ENCODE measurements around the gene TNFAIP8L3. TPM values are rescaled to one million over a fixed set of nuclear protein-coding genes. Genes with fewer than 3 reads are reported as not detected.

TNFAIP8L3 gene
- polyA plus RNA-seq, 3 donors: 0.72 to 17.5 (median 3.5) TPM

DNA sequence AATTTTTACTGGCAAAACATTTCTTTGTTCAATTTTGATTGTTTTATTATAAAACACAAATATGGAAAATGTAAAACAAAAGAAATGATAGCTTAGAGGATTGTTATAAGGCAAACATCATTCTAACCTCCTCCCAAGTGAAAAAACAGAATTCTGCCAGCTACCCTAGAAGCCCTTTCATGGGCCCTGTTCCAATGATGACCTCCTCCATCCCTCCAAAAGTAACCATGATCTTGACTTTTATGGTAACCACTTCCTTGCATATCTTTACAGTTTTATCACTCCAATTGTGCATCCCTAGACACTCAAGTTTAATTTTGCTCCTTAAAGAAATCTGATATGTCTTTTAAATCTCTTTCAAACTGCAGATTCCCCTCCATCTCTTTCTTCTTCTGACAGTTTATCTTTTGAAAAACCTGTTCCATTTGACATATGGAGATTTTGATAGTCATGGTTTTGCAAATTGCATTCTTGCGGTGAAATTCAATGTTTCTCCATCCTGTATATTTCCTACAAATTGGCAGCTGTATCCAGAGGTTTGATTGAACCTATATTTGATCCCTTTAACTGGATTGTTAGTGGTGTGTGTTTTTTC lies 27.0 kb upstream of the TNFAIP8L3 start:
- no peak overlapping the region for H3K27ac ChIP-seq (ENCODE audit: low read depth, low read length)

DNA sequence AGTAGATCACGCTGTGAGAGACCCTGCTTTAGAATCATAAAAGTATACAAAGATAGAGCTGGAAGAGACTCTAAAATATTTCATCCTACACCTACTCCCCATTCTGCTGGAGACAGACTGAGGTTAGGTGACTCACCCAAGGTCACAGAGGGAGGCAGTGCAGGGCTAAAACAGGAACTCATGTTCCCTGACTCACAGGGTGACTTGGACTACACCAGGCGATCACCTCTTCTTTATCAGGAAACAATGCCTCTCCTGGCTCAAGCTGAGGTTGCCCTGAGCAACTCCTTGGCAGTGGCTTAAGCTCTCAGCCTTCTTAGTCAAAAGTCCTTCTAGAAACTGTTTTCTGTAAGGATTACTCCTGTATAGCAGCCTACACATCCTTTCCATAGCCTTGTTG lies 26.4 kb upstream of the TNFAIP8L3 start:
- 51 to 67% (median 61%) methylated on average over 2 of the region's 2 CpGs for WGBS, 3 donors
- no peak overlapping the region for H3K27ac ChIP-seq (ENCODE audit: low read depth, low read length)

More for the DNA sequence above, 27.0 kb upstream of the TNFAIP8L3 start:
- WGBS, 3 donors: 97 to 99% (median 98%) methylated on average over 1 of the region's 1 CpG

DNA sequence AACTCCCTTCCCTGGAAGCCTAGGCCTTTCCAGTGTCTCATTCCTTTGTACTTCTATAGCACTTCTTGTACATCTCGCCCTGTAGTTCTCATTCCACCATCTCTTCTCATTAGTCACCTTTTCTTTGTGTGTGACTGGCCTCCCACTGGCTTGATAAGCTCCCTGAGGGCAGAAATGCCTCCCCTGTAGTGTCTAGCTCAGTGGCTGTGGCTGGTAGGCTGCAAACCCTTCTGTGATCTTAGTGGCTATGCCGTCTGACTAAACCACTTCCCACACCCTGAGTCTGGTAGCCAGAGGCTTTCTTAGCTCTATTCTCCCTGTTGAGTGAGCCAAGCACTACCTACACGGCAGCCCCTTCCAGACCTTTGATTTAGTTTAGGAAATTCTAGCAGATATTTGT lies 24.4 kb upstream of the TNFAIP8L3 start:
- H3K27ac ChIP-seq (ENCODE audit: low read depth, low read length): no peak overlapping the region
- 54 to 69% (median 59%) methylated on average over 3 of the region's 3 CpGs for WGBS, 3 donors

DNA sequence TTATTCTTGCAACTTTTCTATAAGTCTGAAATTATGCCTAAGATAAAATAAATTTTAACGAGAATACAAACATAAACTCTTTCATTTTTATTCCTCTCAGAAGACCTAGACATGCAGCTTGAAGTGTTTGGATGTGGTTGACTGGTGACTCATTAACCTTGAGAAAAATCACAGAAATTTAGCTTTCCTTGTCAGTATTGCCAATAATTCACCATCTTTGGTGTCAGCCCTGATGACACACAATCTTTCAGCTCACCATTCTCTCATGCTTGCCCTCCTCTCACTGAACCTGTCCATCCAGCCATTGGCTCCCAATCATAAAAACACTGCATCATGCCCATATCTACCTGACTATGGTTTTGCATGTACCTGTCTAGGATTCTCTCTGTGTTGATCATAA lies 22.6 kb upstream of the TNFAIP8L3 start:
- WGBS, 3 donors: 84 to 97% (median 96%) methylated on average over 1 of the region's 1 CpG
- H3K27ac ChIP-seq (ENCODE audit: low read depth, low read length): no peak overlapping the region

DNA sequence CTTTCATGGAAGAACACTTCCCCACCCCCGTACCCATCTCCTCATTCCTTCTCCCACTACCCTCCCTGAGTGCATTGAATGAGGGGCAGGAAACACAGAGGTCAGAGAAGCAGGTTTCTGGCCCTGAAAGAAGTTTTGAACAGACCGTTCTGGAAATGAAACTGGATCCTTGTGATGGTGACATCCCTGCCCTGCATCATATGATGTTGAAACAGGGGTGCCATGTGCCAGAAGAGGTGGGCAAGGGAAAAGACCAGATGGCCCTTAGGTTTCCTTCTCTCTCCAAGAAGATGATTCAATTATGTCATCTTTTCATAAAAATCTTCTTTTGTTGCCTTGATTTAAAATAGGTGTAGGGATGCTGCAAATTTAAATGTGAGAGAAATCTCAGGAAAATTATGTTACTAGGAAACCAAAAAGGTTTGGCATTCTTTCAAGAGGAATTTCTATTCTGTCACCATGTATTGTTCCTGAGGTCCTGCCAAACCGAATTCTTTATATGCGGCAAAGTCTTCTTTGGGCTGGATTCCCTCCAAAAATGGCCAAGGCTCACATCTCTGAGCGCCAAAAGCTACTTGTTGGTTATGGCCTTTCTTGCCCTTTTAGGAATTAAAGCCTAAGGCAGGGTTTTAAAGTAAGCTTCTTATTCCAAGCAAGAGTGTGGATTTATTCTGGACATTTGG lies 19.9 kb upstream of the TNFAIP8L3 start:
- WGBS, 3 donors: 51 to 78% (median 59%) methylated on average over 5 of the region's 5 CpGs

DNA sequence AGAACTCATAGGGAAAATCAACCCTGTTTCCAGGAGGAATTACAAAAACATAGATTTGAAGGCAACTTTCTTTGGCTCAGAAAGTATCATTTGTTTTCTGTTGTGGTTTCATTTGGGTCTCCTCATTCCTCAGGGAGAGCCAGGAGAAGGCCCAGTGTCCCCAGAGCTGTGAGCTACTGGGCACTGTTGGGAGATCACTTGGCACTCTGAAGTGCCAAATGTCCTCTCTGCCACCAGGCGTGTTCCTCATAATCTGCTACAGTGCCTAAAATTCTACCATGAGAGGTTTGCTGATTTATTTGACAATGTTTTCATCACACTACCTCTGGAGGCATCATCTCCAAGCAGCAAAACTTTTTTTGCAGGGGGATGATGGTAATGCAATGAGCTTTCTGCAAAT lies 17.4 kb upstream of the TNFAIP8L3 start:
- WGBS, 3 donors: 81 to 95% (median 91%) methylated on average over 1 of the region's 1 CpG
- H3K27ac ChIP-seq (ENCODE audit: low read depth, low read length): no peak overlapping the region

More for the DNA sequence above, 19.9 kb upstream of the TNFAIP8L3 start:
- no peak overlapping the region for H3K27ac ChIP-seq (ENCODE audit: low read depth, low read length)

DNA sequence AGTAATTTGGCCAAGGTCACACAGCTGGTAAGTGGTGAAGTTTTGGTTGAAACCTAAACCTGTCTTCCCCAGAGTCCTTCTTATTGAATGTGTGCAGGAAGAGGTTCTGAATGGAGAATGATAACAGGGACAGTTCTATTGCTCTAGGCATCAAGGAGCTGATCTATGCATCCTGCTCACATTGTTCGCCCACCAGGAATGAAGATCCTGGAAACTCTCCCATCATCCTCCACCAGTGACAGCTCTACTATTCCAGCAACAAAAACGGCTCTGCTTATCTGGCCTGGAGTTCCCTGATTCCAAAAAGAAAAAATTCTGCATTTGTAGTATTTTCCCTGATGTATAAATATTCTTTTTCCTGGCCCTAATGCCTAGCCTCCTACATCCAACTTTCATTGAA lies 16.4 kb upstream of the TNFAIP8L3 start:
- H3K27ac ChIP-seq (ENCODE audit: low read depth, low read length): no peak overlapping the region
- 61 to 79% (median 73%) methylated on average over 2 of the region's 2 CpGs for WGBS, 3 donors

DNA sequence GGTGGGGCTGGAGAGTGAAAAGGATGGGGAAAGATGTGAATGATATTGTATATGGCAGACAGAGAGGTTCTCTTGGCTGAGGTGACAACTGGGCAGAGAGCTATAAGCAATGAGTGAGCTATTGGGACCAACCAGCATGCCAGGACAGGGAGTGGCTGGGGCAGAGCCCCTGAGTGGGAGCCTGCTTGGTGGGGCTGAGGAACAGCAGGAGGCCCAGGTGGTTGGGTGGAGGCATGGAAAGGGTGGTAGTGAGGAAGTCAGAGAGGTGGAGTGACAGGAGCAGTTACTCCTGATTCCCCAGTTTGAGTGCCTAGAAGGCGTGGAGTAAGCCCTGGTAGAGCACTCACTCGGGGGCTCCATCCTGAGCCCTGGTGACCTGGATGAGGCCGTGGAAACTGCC lies 15.5 kb upstream of the TNFAIP8L3 start:
- 84 to 96% (median 93%) methylated on average over 3 of the region's 3 CpGs for WGBS, 3 donors
- no peak overlapping the region for H3K27ac ChIP-seq (ENCODE audit: low read depth, low read length)

DNA sequence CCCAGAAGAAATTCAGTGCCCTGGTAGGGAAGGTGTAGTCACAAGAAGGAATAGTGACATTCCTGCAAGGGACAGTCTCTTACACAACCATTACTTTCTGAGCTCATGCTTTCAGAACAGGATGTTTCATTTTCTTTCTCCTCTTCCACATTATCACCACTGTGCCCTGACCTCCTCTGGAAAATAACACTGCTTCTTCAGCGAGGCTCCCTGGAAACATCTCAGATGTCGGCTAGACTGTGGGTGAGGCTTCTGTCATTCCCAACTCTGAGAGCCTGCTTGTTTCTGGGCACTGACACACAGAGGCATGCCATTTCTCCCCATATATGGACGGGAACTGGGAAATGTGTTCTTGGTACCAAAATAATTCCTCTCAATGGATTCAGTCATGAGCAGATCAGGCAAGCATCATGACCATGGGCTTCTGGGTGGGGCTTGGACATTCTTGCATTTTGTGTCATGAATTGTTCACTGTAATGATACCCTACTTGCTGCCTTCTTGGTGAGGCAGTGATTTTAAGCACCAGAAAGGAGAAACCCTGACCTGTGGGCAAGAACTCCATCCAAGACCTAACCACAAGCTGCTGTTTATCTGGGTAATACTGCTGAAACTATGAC lies 14.3 kb upstream of the TNFAIP8L3 start:
- H3K27ac ChIP-seq (ENCODE audit: low read depth, low read length): no peak overlapping the region
- 55 to 66% (median 64%) methylated on average over 3 of the region's 3 CpGs for WGBS, 3 donors

DNA sequence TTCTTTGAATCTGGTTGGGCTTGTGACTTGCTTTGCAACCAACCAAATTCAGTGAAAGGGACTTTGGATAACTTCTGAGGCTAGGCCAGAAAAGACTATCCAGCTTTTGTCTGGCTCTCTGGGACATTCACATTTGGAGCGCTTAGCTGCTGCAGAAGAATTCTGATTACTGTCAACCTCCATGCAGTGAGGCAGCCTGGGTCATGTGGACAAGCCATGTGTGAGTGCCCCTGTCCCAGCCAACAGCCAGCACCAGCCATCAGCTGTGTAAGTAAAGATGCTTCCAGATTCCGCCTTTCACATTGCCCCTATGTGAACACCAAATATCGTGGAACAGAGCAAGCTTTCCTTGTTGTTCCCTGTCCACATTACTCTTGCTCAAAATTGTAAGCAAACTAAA lies 12.9 kb upstream of the TNFAIP8L3 start:
- no peak overlapping the region for H3K27ac ChIP-seq (ENCODE audit: low read depth, low read length)
- 93 to 95% (median 95%) methylated on average over 3 of the region's 3 CpGs for WGBS, 3 donors

DNA sequence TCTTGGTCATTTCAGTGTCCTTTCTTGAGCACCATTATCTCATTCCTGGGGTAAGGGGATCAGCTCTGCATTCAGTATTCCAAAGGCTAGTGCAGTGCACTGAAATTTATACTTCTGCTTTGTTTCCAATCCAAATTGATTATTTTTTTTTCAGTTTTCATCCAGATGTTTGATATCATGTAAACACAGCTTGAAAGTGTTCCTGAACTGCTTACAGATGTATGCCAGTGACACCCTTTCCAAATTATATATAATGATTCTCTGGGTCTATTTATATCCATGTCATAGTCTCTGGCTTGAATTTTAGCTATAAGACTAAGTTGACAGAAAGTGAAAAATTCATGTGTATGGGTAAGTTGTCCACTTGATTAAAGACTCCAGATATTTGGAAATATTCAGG lies 11.8 kb upstream of the TNFAIP8L3 start:
- no peak overlapping the region for H3K27ac ChIP-seq (ENCODE audit: low read depth, low read length)

DNA sequence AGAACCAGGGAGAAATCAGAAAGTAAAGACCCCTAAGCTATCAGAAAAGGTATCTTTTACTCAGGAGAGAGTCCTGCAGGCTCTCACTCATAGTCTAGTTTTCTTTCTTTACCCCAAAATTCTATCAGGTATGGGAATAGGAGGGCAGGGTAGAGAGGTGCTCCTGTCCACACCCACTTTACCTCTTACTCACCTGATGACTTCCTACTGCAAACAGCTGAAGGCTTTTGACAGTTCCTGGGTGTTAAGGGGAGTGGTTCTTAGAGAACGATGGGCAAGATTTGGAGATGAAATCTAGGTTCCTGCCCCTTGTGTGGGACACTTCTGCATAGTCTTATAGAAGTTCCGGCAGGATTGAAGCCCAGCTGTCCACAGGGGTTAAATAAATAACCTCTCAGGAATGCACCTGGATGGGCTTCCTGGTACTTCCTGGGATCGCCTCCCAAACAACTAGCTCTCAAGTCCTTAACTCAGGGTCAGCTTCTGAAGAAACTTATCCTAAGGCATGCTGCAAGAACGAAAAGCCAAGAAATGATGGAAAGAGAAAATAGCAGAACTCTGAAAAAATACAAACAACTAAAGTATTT lies 10.8 kb upstream of the TNFAIP8L3 start:
- 39 to 79% (median 75%) methylated on average over 4 of the region's 4 CpGs for WGBS, 3 donors
- H3K27ac ChIP-seq (ENCODE audit: low read depth, low read length): no peak overlapping the region

DNA sequence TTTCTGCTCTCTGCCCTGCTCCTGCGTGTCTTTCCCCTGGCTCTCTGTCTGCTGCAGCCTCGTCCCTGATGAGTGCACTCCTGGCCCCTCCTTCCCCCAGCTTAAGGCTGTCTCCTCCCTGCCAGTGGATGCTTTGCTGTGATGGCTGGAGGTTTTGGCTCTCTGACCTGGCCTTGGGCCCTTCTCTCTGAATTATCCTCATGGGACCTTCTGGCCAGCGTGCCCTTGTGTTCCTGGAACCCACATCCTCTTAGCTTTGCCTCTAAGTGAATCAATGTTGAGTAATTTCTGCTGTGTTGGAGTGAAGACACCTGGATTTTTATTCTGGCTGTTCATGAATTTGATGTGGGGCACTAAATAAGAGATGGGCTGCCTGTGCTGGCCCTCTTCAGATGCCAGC lies 9.8 kb upstream of the TNFAIP8L3 start:
- 38 to 54% (median 41%) methylated on average over 3 of the region's 3 CpGs for WGBS, 3 donors
- no peak overlapping the region for H3K27ac ChIP-seq (ENCODE audit: low read depth, low read length)

DNA sequence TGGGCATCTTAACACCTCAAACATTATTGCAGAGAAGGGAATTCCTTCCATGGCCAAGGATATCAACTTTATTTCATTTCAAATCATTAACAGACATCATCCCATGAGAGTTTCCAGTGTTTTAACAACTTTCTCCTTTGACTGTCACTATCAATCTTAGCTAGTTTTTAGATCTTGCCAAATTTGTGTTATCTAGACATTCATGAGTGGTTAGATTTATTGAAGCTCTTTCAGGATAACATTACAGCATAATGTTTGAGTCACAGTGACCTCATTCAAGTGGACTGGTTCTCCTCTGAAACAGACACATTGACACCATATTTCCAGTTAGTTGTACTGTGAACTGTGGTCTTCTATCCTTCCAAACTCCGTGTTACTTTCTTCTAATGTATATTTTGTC lies 8.6 kb upstream of the TNFAIP8L3 start:
- WGBS, 3 donors: 51 to 72% (median 54%) methylated on average over 1 of the region's 1 CpG
- H3K27ac ChIP-seq (ENCODE audit: low read depth, low read length): no peak overlapping the region

DNA sequence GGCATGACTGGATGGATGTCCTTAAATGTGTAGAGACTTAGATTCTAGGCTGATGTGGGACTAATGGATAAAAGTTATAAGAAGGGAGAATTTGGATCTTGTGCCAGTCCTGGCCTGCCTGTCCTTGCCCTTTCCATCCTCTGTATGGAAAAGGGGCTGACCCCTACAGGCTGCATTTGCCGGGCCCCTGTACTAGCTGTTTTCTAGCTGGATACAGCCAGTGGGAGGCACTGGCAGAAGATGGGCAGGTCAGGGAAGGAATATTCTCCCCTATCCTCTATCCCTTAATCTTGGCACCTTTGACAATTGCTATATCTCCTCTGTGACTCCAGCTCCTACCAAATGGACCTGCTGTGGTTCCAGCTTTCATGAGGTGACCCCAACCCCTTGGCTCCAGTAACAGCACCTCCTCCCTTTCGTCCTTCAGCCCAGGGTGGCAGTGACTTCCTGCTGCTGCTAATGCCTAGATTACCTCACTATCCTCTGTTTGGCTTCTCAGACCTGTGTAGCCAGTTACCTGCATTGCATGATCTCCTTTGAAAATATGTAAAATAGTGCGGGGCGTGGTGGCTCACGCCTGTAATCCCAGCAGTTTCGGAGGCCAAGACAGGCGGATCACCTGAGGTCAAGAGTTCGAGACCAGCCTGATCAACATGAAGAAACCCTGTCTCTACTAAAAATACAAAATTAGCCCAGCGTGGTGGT lies 6.2 kb upstream of the TNFAIP8L3 start:
- H3K27ac ChIP-seq (ENCODE audit: low read depth, low read length): no peak overlapping the region
- WGBS, 3 donors: 73 to 89% (median 89%) methylated on average over 9 of the region's 9 CpGs

DNA sequence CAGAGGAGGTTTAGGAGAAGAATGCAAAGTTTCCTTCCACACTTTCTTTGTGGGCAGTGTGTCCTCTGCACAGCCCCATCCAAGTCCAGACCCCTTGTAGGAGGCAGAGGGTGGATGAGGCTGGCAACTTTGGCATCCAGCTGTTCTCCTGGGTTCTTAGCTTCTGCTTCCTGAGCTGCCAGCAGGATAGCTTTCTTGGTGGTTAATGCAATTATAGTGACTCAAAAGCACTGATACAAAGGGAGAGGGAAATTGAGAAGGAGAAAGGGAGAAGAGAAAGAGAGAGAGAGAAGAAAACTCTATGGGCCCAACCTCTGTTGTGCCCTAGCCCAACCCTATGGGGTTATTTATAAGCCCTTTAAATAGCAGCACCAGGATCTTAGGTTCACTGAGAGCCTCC lies 4.5 kb upstream of the TNFAIP8L3 start:
- no peak overlapping the region for H3K27ac ChIP-seq (ENCODE audit: low read depth, low read length)

DNA sequence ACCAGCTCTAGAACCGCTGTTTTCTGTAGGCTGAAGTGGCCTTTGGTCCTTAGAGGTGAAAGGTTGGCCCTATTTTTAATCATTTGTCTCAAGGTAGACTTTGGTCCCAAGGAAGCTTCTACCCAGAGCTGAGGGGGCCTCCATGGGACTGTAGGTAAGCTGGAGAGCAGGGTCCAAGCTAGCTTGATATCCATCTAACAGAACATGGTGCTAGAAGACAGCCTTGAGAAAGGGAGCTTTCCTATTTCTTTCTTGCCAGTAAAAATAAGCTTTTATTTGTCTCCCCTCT lies 3.6 kb upstream of the TNFAIP8L3 start:
- no peak overlapping the region for H3K27ac ChIP-seq (ENCODE audit: low read depth, low read length)
- WGBS, 3 donors: 71 to 100% (median 78%) methylated on average over 1 of the region's 1 CpG

DNA sequence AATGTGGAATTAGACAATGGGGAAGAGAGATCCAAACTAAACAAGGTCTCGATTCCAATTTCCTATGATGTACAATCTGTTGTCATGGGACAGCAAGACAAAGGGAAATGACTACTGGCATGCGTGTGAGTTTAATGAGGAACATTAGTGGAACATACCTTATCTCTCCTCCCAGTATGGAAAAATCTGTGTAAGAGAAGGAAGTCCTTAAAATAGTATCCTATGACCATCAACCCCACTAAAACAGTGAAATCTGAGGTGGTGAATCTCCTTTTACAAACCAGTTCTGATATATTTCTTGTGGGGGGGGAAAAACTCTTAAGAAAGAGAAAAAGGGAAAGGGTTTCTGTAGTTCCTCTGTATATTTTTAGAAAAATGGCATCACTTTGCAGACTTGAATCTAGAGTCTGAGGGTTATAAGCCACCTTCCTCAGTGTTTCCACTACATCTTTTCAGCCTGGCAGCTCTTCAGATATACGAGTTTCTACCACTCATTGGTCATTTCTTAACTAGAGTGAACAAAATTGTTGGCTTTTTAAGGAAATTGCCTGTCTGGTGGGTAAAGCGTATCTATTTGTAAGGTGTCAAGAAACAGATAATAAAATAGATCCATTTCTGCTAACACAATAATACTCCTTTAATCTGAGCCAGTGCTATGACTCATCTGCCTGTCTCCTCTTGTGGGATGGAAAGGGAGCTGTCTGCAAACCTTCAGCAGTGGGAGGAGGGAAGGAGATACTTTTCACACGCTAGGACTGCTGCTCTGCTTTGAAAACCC lies 3.0 kb upstream of the TNFAIP8L3 start:
- WGBS, 3 donors: 39 to 68% (median 50%) methylated on average over 5 of the region's 5 CpGs

DNA sequence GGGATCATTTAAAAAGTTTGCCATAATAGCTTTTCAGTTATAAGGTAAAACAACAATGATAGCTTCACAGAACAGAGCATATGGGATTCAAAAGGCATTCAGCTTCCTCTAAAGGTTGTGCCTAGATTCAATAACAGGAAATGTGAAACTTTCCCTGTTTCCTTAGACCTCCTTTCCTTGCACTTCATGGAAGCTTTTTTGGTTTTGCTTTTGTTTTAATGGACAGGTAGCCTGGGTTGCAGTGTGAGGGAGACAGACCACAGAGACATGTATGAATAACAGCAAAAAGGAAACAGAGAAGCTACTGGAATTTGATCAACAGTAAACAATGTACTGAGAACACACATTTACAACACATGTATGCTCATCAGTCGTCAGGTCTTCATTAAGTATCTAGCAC lies 2.3 kb upstream of the TNFAIP8L3 start:
- WGBS, 3 donors: 63 to 85% (median 63%) methylated on average over 1 of the region's 1 CpG
- no peak overlapping the region for H3K27ac ChIP-seq (ENCODE audit: low read depth, low read length)

More for the DNA sequence above, 3.0 kb upstream of the TNFAIP8L3 start:
- no peak overlapping the region for H3K27ac ChIP-seq (ENCODE audit: low read depth, low read length)
